Skeletal muscle tissue (tissue), 4 donors: ENCODE results near the gene SRGAP3. TPM values are rescaled to one million over a fixed set of nuclear protein-coding genes. Genes with fewer than 3 reads are reported as not detected.

Experiments
- H3K27ac ChIP-seq: one replicate; pipeline ENCODE4 v1.7.0; 2013; ENCODE audit warnings: mild to moderate bottlenecking, low read depth, low read length, inconsistent platforms
- H3K27me3 ChIP-seq, 3 donors: one replicate each; pipeline ENCODE4 v1.7.0; 2013; ENCODE audit warnings: low read length in 3 of 3; ENCODE audit not compliant: control insufficient read depth in 3 of 3, insufficient read depth in 3 of 3
- H3K36me3 ChIP-seq, 3 donors: one replicate each; pipeline ENCODE4 v1.7.0; 2013; ENCODE audit warnings: low read length in 3 of 3; ENCODE audit not compliant: control insufficient read depth in 3 of 3, insufficient read depth in 3 of 3
- H3K4me1 ChIP-seq, 3 donors: one replicate each; pipeline ENCODE4 v1.7.0; 2013; ENCODE audit warnings: low read length in 3 of 3, mild to moderate bottlenecking in 3 of 3; ENCODE audit not compliant: control insufficient read depth in 3 of 3, insufficient read depth in 3 of 3
- H3K4me3 ChIP-seq, 3 donors: one replicate each; pipeline ENCODE4 v1.7.0; 2013; ENCODE audit warnings: low read length in 3 of 3
- H3K9ac ChIP-seq, 3 donors: one replicate each; pipeline ENCODE4 v1.7.0; 2013; ENCODE audit warnings: low read length in 3 of 3, mild to moderate bottlenecking in 3 of 3, moderate library complexity in 2 of 3, low read depth in 1 of 3
- H3K9me3 ChIP-seq, 3 donors: one replicate each; pipeline ENCODE4 v1.7.0; 2013; ENCODE audit warnings: low read length in 3 of 3; ENCODE audit not compliant: control insufficient read depth in 3 of 3
- total RNA-seq: library from RNA; depleted of rRNA; stranded (reverse); fragments of >200 nt; gene quantifications from one replicate; pipeline ENCODE4 v1.2.3, GENCODE V29; 2014
- donor health status: Osteomylitis.

Gene SRGAP3
- total RNA-seq, 1 donor from 2014 or later, result 15.7 TPM

GRCh38 chr3:9013782-9014563, 235.5 kb downstream of the SRGAP3 start:
- Histone ChIP-seq H3K4me3 (no peak overlapping the region), H3K4me1 (no peaks in the 10 kb centered on the region), H3K9me3 (no peaks in the 10 kb centered on the region), H3K36me3 (peaks cover 4 to 16% (median 6%) of the 10 kb centered on the region in 3 donors), H3K27me3 (no peaks in the 10 kb centered on the region), H3K9ac (no peak overlapping the region), H3K27ac (no peak overlapping the region)

DNA sequence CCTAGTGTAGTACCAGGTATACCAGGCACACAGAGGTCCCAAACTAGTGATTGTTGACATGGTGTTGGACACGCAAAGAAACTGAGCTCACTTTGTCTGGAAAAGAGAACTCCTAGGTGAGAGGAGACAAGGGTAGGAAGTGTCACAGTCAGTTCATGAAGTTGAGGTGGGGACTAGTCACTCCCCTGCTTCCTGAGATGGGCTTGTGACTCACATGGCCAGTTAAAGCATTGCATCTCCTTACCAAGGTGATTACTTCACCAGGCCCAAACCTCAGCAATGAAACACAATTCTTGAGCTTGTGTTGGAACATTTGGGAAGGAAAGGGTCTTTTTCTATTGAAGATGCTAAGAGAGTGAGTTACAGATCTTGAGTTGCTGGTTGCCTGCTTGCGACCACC, 236.9 kb downstream of the SRGAP3 start:
- no peak overlapping the region for H3K9ac ChIP-seq
- peaks cover 4 to 16% (median 6%) of the 10 kb centered on the region in 3 donors for H3K36me3 ChIP-seq
- no peaks in the 10 kb centered on the region for H3K9me3 ChIP-seq
- H3K4me3 ChIP-seq, result no peak overlapping the region
- H3K27ac ChIP-seq, result no peak overlapping the region
- H3K27me3 ChIP-seq, result no peaks in the 10 kb centered on the region
- no peaks in the 10 kb centered on the region for H3K4me1 ChIP-seq

DNA sequence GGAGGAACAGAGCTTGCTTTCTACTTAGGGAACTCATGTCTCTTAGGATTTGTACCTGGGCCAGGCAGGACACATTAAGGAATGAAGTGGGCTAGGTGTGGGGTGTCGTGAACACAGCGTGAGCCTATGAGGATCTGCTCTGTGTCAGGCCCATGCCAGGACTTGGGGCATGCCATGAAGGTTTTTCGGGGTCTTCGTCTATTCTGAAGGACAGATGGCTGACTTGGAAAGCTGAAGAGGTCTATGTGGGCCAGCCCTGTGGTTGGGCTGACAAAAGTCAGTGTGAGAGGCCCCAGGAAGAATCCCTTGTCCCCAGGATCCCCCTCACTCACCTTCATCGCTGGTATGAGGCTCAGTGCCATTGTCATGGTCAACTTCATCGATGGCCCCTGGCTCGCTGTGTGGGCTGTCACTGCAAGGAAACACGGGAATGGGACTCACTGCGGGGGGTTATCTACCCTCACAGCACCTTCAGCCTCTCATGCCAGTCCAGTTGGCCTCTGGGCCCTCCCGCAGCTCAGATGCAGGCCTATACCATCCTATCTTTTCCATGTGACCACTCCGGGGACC, 239.4 kb downstream of the SRGAP3 start:
- H3K9me3 ChIP-seq, result no peaks in the 10 kb centered on the region
- no peak overlapping the region for H3K4me3 ChIP-seq
- no peak overlapping the region for H3K27ac ChIP-seq
- no peaks in the 10 kb centered on the region for H3K4me1 ChIP-seq
- no peaks in the 10 kb centered on the region for H3K27me3 ChIP-seq
- H3K36me3 ChIP-seq, result peaks cover 3 to 14% (median 4%) of the 10 kb centered on the region in 3 donors
- H3K9ac ChIP-seq, result no peak overlapping the region

- no peak overlapping the region for H3K9ac ChIP-seq
- no peak overlapping the region for H3K4me3 ChIP-seq
- no peaks in the 10 kb centered on the region for H3K9me3 ChIP-seq
- no peaks in the 10 kb centered on the region for H3K27me3 ChIP-seq
- H3K36me3 ChIP-seq, result peaks cover 0 to 14% (median 4%) of the 10 kb centered on the region in 3 donors
- H3K4me1 ChIP-seq, result no peaks in the 10 kb centered on the region
- no peak overlapping the region for H3K27ac ChIP-seq
Measured at GRCh38 chr3:9008550-9009255, 240.7 kb downstream of the SRGAP3 start.

GRCh38 chr3:9007928-9008327, 241.5 kb downstream of the SRGAP3 start:
- Histone ChIP-seq H3K36me3 (peaks cover 0 to 9% (median 4%) of the 10 kb centered on the region in 3 donors), H3K4me1 (no peaks in the 10 kb centered on the region), H3K4me3 (no peak overlapping the region), H3K9ac (no peak overlapping the region), H3K9me3 (no peaks in the 10 kb centered on the region), H3K27ac (no peak overlapping the region), H3K27me3 (no peaks in the 10 kb centered on the region)

- Histone ChIP-seq H3K36me3 (peaks cover 0 to 4% (median 2%) of the 10 kb centered on the region in 3 donors), H3K9ac (no peak overlapping the region), H3K4me1 (no peaks in the 10 kb centered on the region), H3K27me3 (no peaks in the 10 kb centered on the region), H3K9me3 (no peaks in the 10 kb centered on the region), H3K27ac (no peak overlapping the region), H3K4me3 (no peak overlapping the region)
Measured at GRCh38 chr3:9007213-9007612, 242.2 kb downstream of the SRGAP3 start.

DNA sequence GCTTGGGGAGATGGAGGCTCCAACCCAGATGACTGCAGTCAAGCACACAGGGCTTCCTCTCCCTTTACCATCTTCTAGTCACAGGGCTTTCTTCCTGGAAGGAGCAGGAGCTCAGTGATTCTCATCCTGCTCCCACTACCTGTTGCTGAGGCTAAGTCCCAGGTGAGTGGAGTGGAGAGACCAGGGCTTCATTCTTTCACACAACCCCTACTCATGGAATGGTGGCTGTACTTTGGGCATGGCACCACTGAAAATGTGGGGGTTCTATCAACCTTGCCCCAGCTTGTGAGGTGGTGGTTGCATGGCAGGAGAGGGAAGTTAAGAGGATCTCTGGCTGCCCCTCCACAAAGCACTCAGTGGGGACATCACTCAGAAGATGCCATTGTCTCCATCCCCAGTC, 249.4 kb downstream of the SRGAP3 start:
- peaks cover 14 to 15% (median 14%) of the 10 kb centered on the region in 3 donors for H3K4me1 ChIP-seq
- no peaks in the 10 kb centered on the region for H3K9me3 ChIP-seq
- no peak overlapping the region for H3K4me3 ChIP-seq
- no peak overlapping the region for H3K27ac ChIP-seq
- no peak overlapping the region for H3K9ac ChIP-seq
- H3K27me3 ChIP-seq, result peaks cover 0 to 4% (median 0%) of the 10 kb centered on the region in 3 donors
- no peaks in the 10 kb centered on the region for H3K36me3 ChIP-seq

- Histone ChIP-seq H3K4me3 (peak overlapping the region in 2 of 3 donors; percentile 3 to 14), H3K27ac (peak overlapping the region; percentile 59), H3K9ac (peak overlapping the region in 1 of 3 donors; percentile 70), H3K36me3 (no peaks in the 10 kb centered on the region), H3K9me3 (no peaks in the 10 kb centered on the region), H3K4me1 (peaks cover 14 to 15% (median 14%) of the 10 kb centered on the region in 3 donors), H3K27me3 (peaks cover 0 to 4% (median 0%) of the 10 kb centered on the region in 3 donors)
Measured at GRCh38 chr3:8997151-8997550, 252.3 kb downstream of the SRGAP3 start.

GRCh38 chr3:8996681-8997121, 252.7 kb downstream of the SRGAP3 start:
- peaks cover 0 to 2% (median 0%) of the 10 kb centered on the region in 3 donors for H3K36me3 ChIP-seq
- peaks cover 14 to 15% (median 14%) of the 10 kb centered on the region in 3 donors for H3K4me1 ChIP-seq
- H3K9me3 ChIP-seq, result no peaks in the 10 kb centered on the region
- peak overlapping the region; percentile 59 for H3K27ac ChIP-seq
- H3K9ac ChIP-seq, result peak overlapping the region in 1 of 3 donors; percentile 70
- H3K27me3 ChIP-seq, result peaks cover 0 to 4% (median 0%) of the 10 kb centered on the region in 3 donors
- peak overlapping the region in 2 of 3 donors; percentile 21 to 63 for H3K4me3 ChIP-seq
